Stimulated activated CD4-positive, alpha-beta T cell treated with anti-CD3 and anti-CD28 coated beads, Interleukin-4, amount 100 ng/mL, for 24 hours (primary cell): Measurements from ENCODE around the gene KRR1.
A peak's percentile ranks its signal among the peaks of the same experiment; 100 is the strongest.

Experiments
- DNase-seq: peaks from one replicate; pipeline ENCODE4 v3.0.0-alpha.2; 2020

Gene KRR1

DNA sequence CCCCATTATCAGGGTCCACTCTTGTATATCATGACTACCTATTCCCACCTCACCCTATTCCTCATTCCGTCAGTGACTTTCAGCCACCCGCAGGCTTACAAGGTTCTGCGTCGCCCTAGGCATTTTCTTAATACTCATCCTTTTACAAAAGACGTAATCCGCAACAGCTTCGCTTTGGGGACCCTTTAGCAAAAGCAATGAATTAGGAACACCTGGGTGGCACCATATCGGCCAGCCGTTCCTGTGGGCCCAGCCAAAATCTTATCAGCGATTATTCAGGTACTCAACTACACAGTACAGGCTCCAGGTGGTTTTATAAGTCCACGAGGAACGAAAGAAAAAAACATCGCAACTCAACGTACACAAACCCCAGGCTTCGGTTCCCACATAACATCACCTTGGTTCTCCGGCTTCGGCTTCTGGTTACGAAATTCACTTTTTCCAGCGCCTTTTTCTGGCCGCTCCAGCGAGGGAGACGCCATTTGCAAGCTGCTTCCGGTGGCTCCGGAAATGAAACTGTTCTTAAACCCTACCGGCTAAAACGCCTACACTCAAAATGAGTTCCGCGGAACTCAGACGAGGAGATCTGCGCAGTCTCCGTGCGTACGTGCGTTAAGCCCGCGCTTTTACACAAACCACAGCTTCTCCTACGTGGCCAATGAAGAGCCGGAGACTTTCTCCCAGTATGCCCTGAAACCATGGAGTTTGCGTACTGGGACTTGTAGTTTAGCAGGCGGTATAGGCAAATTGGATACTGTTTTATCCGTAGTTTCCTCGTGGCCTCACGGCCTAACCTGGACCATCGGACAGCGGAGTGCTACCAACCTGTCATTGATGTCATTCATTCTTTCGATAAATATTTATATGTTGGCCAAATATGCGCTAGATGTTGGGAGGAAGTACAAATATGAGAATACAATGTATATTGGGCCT, at the start of gene KRR1:
TSS of gene KRR1 (minus strand) at position 494 of the 933 bp plus-strand sequence. CDS start at position 482, 12 bp downstream.
- peak; percentile 93 for DNase-seq

GRCh38 chr12:75560167-75560566, 48.8 kb upstream of the KRR1 start:
- DNase-seq, result no peak

- no peak for DNase-seq
Observed at GRCh38 chr12:75558287-75558686, 46.9 kb upstream of the KRR1 start.

DNA sequence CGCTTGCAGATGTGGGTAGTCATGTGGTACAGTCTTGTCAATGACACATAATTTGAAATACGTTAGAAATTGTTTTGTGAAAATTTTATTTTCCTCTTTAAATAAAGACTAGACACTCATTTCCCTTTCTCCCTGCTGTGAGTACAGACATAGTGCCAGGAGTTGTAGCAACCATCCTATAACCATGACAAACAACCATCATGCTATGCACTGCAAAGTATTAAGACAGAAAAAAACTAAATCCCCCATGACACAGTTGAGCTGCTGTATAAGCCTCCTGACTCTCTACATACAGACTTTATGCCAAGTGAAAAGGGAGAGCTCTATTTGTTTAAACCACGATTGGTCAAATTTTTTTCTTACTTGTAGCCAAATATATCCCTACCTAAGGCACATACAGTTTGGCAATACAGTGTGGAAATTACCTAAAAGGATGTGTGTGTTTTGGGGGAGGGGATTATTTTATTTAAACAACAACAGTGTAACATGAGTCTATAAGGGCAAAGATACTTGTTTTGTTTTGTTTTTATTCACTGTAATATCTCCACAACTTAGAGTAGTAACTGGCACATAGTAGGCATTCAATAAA, 45.0 kb upstream of the KRR1 start:
- DNase-seq, result no peak

DNA sequence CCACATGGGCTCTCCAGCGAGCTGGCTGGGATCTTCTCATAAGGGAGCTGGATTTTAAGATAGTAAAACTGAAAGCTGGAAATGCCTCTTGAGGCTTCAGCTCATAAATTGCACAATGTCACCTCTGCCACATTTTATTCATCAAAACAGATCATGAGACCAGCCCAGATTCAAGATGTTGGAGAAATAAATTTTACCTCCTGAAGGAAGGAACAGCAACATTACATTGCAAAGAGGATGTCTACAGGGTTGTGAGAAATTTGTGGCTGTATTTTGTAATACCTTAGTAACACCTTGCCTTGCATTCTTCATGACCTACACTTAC, 43.1 kb upstream of the KRR1 start:
- no peak for DNase-seq

GRCh38 chr12:75553836-75554555, 42.6 kb upstream of the KRR1 start:
- DNase-seq, result no peak

DNA sequence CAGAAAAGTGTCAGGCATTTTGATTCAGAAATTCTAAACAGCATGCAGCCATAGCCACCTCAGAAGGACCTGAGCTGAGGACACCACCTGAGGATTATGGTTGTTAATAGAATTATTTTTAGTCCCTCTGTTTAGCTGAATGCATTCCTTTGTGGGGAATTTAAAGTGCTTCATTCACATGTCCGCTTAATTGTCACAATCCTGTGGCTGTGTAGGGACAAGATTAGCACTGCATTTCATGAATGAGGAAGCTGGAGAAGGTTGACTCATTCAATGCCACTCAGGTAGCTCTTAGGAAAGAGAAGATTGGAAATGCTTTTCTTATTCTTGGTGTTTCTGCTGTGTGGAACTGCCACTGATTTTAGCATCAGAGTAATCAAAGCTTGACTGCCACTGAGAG, 42.0 kb upstream of the KRR1 start:
- no peak for DNase-seq

DNA sequence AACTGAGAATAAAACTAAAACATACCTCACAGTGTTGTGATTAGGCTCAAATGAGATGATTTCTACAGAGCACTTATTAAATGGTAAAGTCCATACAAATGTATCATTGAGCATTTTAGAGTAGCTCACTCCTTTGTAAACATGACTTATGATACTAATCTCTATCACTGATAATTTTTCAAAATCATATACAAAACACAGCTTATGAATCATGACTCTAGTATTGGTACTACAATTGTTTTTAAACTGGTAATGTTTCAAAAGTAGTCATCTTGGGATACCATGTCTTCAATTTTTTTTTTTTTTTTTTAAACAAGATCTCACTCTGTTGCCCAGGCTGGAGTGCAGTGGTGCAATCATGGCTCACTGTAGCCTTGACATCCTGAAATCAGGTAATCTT, 40.1 kb upstream of the KRR1 start:
- DNase-seq, result no peak

GRCh38 chr12:75550401-75551240, 39.2 kb upstream of the KRR1 start:
- no peak for DNase-seq

DNA sequence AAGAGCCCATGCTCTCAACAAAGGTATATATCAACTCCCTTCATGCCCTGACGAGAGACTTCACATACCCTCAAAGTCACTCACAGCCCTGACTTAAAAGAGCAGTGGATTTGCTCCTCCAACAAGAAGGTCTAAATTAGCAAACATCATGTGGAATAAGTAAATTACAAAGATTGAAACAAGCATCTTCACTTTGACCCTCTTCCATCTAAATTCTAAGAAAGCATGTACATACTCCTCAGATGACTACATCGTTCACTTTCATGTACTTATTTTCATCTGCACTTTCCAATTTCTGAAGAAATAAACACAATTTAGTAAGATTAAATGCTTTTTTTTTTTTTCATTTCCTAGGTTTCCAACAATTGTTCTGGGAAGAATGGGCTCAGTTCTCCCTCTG, 38.6 kb upstream of the KRR1 start:
- DNase-seq, result no peak

- DNase-seq, result no peak
Observed at GRCh38 chr12:75548879-75549278, 37.5 kb upstream of the KRR1 start.

DNA sequence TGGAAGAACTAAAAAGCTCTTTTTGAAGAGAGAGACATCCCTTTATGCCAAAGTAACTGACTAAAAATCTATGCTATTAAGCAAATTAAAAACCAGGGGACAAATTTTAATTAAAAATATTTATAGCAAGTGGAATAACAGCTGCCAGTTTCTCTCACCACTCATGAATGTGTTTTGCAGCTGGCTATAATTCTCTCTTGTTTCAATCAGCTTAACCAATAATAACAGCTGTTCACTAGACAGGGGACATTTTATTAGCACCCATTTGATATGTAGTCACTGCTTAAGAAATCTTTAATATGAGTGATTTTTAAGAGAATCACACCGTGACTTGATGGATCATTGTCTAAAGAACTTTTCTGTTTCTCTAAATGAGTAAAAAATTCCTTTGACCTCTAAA, 34.2 kb upstream of the KRR1 start:
- DNase-seq, result no peak

- no peak for DNase-seq
Observed at GRCh38 chr12:75543529-75543928, 32.1 kb upstream of the KRR1 start.

- no peak for DNase-seq
Observed at GRCh38 chr12:75542942-75543341, 31.5 kb upstream of the KRR1 start.

- no peak for DNase-seq
Observed at GRCh38 chr12:75539889-75540288, 28.5 kb upstream of the KRR1 start.

DNA sequence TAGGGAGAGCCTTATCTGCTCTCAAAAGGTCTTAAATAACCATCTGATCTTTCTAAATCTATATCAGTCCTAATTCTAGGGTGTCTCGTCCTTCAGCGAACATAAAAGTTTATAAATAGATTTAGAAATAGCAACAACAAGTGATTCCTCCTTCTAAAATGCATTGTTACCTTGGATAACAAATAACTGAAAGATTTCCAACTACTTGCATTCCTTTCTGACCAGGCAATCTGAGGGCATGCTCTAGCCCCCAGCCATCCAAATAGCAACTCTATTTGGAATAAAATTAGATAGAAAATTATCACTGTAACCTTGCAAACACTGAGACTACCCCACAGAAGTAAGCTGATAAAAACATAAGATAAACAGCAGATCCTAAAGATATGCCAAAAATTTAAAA, 21.8 kb upstream of the KRR1 start:
- no peak for DNase-seq

DNA sequence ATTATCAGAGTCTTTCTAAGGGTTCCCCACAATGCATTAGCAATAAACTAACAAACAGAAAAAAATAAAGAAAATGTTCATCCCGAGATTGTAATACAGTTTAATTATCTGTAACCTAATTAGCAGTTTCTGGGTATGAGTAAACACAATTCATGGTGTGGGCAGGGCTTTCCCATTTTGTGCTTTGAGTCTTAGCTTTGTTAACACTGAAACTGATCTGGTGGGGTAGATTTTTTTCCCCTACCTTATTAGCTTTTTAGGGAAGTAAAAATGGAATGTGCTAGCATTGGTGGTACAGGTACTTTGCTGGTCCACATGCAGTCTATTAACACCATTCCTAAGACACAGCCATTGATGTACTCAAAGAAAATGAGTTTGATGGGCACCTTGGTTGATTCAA, 18.4 kb upstream of the KRR1 start:
- DNase-seq, result no peak

- DNase-seq, result no peak
Observed at GRCh38 chr12:75529316-75529715, 17.9 kb upstream of the KRR1 start.

DNA sequence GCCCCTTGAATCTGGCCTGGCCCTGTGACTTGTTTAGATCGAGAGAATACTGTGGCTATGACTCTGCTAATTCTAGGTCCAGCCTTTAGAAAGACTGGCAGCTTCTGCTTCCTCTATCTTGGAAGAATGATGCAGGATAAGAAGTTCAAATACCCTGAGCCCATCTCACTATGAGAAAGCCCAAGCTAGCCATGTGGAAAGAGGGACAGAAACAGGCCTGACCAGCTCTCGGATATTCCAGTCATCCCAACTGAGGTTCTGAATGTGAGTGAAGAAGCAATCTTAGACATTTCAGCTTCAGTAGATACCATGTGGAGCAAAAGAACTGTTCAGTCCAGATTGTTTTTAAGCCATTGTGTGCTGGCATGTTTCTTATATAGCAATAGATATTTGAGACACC, 17.3 kb upstream of the KRR1 start:
- no peak for DNase-seq

GRCh38 chr12:75528272-75528671, 16.9 kb upstream of the KRR1 start:
- no peak for DNase-seq

DNA sequence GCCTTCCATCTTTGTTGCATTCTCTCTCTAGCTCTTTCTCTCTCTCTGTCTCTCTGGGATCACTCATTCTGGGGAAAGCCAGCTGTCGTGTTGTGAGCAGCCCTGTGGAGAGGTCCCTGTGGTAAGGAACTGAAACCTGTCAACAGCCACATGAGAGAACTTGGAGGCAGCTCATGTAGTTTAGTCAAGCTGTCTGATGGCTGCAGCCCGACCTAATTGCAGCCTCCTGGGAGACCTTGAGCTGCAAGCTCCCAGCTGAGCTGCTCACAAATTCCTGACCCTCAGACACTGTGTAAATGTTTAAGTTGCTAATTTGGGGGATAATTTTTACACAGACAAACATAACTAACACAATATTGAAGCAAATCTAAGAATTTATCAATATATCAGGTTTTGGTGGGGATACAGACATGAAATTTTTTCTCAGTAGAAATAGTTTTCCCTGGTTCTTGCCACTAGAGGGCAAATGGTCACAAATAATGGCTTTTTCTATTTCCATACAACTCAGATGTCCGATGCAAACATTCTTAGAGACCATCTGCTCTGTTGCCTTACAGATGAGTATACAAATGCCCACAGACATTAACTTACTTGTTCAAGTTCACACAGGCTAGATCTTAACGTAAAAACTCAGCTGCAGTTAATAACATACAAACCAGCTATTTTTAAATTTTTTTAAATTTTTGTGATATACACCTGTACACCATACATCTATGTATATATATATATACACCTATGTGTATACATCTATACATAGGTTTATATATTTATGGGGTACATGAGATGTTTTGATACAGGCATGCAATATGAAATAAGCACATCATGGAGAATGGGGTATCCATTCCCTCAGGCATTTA, 15.5 kb upstream of the KRR1 start:
- peak; percentile 14 for DNase-seq

DNA sequence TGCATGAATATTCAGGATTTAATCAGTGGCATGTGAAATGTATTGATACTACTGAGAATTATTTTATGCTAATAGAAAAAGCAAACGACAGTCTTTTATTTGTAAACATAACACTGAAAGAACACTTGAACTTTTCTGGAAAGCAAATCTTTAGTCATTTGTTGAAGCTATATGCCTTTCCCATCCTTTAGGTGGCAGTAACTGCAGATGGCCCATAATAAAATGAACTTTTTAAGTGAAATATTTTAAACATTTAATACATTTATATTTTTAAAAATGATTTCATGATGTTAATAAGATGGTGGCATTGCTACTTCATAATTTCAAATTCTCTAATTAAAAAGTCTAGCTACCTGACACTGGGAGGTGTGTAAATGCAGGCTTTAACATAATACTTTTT, 13.9 kb upstream of the KRR1 start:
- DNase-seq, result no peak
